Neural progenitor cell (in vitro differentiated cells): ENCODE measurements around the gene TECR. TPM values are rescaled to one million over a fixed set of nuclear protein-coding genes. Genes with fewer than 3 reads are reported as not detected.

Source experiments
- DNase-seq: peaks from one replicate; pipeline ENCODE4 v3.0.0-alpha.2; 2016; ENCODE audit warnings: low spot score
- H2AFZ ChIP-seq: fragments of 200-600 bp; sonication (generic); replicated peaks from 2 replicates; pipeline ENCODE4 v1.6.1; 2016; ENCODE audit warnings: antibody characterized with exemption
- H3F3A ChIP-seq: fragments of 200-600 bp; sonication (generic); 2 replicates; pipeline ENCODE4 v1.6.1; 2016; ENCODE audit warnings: antibody characterized with exemption, low read depth
- H3K27ac ChIP-seq: fragments of 200-600 bp; sonication (generic); 2 replicates; pipeline ENCODE4 v1.5.1; 2016; ENCODE audit warnings: mild to moderate bottlenecking
- H3K27me3 ChIP-seq: fragments of 200-600 bp; sonication (generic); 2 replicates; pipeline ENCODE4 v1.6.1; 2016; ENCODE audit warnings: mild to moderate bottlenecking, moderate library complexity
- H3K36me3 ChIP-seq: fragments of 200-600 bp; sonication (generic); 2 replicates; pipeline ENCODE4 v1.5.1; 2016
- H3K4me1 ChIP-seq: fragments of 200-600 bp; sonication (generic); 2 replicates; pipeline ENCODE4 v1.6.1; 2016; ENCODE audit warnings: mixed run types
- H3K4me2 ChIP-seq: fragments of 200-600 bp; sonication (generic); 2 replicates; pipeline ENCODE4 v1.6.1; 2016
- H3K4me3 ChIP-seq: fragments of 200-600 bp; sonication (generic); 2 replicates; pipeline ENCODE4 v1.5.1; 2016
- H3K79me2 ChIP-seq: fragments of 200-600 bp; sonication (generic); 2 replicates; pipeline ENCODE4 v1.6.1; 2016; ENCODE audit warnings: low read depth
- H3K9ac ChIP-seq: fragments of 200-600 bp; sonication (generic); 2 replicates; pipeline ENCODE4 v1.6.1; 2016
- H3K9me3 ChIP-seq: fragments of 200-600 bp; sonication (generic); 2 replicates; pipeline ENCODE4 v1.5.1; 2016; ENCODE audit warnings: low read depth
- H4K20me1 ChIP-seq: fragments of 200-600 bp; sonication (generic); 2 replicates; pipeline ENCODE4 v1.6.1; 2016; ENCODE audit warnings: low read depth
- H3K27ac Mint-ChIP-seq: 3 replicates; pipeline ENCODE4 v1.8.0; 2021; ENCODE audit warnings: mixed read lengths
- H3K27me3 Mint-ChIP-seq: 2 replicates; pipeline ENCODE4 v1.8.0; 2022; ENCODE audit warnings: low read depth, mild to moderate bottlenecking, inconsistent platforms, moderate library complexity, mixed read lengths; ENCODE audit not compliant: insufficient read depth
- H3K36me3 Mint-ChIP-seq: 3 replicates; pipeline ENCODE4 v1.8.0; 2021; ENCODE audit warnings: mixed read lengths
- H3K4me1 Mint-ChIP-seq: 3 replicates; pipeline ENCODE4 v1.8.0; 2021; ENCODE audit warnings: mixed read lengths
- H3K4me3 Mint-ChIP-seq: 3 replicates; pipeline ENCODE4 v1.8.0; 2021; ENCODE audit warnings: mild to moderate bottlenecking, moderate library complexity, mixed read lengths
- H3K9me3 Mint-ChIP-seq: 3 replicates; pipeline ENCODE4 v1.8.0; 2020; ENCODE audit warnings: mixed read lengths
- EZH2 ChIP-seq: fragments of 200-600 bp; sonication (generic); IDR thresholded peaks from 2 replicates; pipeline ENCODE4 v1.6.1; 2017; ENCODE audit warnings: antibody characterized with exemption, mild to moderate bottlenecking, moderate library complexity
- EZH2phosphoT487 ChIP-seq: fragments of 200-600 bp; sonication (generic); IDR thresholded peaks from 2 replicates; pipeline ENCODE4 v1.6.1; 2017; ENCODE audit warnings: antibody characterized with exemption
- total RNA-seq: library from RNA; depleted of rRNA; stranded (reverse); fragments of >200 nt; gene quantifications from 2 replicates; pipeline ENCODE4 v1.2.3, GENCODE V29; 2015; ENCODE audit warnings: low replicate concordance
- TF ChIP-seq, protein P1 (sequence below): fragments of 200-600 bp; sonication (generic); IDR thresholded peaks from 2 replicates; pipeline ENCODE4 v1.5.1; 2017; ENCODE audit warnings: antibody characterized with exemption, mild to moderate bottlenecking

TECR gene
- total RNA-seq, 1 donor from 2014 or later = 41.9 TPM

DNA sequence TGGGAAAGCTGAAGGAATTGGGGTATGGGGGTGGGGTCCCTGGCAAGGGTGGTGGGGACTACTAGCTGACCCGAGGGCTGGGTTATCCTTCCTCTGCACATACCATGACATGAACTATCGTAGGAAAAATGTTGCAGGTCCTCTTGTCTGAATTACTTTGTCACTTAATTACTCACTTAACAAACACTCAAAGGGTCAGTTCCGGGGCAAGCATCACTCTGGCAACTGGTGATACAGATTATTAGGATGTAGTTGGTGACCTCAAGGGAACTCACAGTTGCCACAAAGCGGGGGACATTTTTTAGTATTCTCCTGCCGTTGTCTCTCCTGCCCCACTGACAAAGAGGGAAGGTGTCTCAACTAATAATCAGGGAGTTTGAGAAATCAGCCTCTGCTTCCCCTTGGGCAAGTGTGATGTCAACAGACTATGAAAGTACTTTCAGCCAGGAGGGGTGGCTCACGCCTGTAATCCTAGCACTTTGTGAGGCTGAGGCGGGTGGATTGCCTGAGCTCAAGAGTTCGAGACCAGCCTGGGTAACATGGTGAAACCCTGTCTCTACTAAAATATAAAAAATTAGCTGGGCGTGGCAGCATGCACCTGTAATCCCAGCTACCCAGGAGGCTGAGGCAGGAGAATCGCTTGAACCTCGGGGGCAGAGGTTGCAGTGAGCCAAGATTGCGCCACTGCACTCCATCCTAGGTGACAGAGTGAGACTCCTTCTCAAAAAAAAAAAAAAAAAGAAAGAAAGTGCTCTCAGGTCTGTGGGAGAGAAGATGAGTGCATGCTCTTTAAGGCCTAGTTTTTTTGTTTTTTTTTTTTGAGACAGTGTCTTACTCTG, 21.5 kb upstream of the TECR start:
- H3K4me3 ChIP-seq = no peak overlapping the region
- Mint-ChIP-seq H3K4me1 (peaks cover 25% of the 10 kb centered on the region), H3K27ac (no peak overlapping the region), H3K36me3 (no peaks in the 10 kb centered on the region), H3K27me3 (peaks cover 9% of the 10 kb centered on the region), H3K4me3 (no peak overlapping the region), H3K9me3 (no peaks in the 10 kb centered on the region)
- no peaks in the 10 kb centered on the region for H3K36me3 ChIP-seq
- no peak for DNase-seq
- H3K27ac ChIP-seq = no peak overlapping the region
- no peaks in the 10 kb centered on the region for H3K27me3 ChIP-seq
- no peak for TF ChIP-seq EZH2
- no peak overlapping the region for H3K4me2 ChIP-seq
- H3F3A ChIP-seq = peaks cover 8% of the 10 kb centered on the region
- no peaks in the 10 kb centered on the region for H4K20me1 ChIP-seq
- H2AFZ ChIP-seq = no peak overlapping the region
- no peaks in the 10 kb centered on the region for H3K79me2 ChIP-seq
- no peaks in the 10 kb centered on the region for H3K9me3 ChIP-seq
- no peaks in the 10 kb centered on the region for H3K4me1 ChIP-seq
- no peak overlapping the region for H3K9ac ChIP-seq

DNA sequence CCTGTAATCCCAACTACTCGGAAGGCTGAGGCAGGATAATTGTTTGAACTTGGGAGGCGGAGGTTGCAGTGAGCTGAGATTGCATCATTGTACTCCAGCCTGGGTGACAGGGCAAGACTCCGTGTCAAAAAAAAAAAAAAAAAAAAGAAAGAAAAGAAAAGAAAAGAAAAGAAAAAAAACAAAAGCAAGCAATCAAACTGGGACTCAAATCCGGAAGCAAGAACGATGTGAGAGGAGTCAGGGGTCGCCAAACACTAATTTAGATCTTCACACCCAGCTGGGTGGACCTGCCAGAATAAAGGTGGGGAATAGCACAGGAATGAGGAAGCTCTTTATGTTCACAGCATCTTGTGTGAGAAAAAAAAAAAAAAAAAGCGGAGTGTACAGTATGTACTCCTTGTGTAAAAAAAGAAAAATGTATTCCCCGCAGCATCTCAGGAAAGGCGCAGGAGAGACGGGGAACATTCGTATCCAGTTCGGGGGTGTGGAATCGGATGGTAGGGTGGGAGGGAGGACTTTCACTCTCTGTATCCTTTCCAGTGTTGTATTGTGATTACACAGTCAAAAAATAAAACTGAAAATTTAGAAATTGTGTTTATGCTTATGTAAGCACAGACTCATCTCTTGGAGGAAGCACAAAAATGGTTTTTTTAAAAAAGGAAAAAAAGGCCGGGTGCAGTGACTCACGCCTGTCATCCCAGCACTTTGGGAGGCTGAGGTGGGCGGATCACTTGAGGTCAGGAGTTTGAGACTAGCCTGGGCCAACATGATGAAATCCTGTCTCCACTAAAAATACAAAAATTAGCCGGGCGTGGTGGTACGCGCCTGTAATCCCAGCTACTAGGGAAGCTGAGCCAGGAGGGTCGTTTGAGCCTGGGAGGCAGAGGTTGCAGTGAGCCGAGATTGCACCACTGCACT, 18.8 kb upstream of the TECR start:
- TF ChIP-seq EZH2 (no peak), EZH2phosphoT487 (no peak)
- TF ChIP-seq, protein P1, sequence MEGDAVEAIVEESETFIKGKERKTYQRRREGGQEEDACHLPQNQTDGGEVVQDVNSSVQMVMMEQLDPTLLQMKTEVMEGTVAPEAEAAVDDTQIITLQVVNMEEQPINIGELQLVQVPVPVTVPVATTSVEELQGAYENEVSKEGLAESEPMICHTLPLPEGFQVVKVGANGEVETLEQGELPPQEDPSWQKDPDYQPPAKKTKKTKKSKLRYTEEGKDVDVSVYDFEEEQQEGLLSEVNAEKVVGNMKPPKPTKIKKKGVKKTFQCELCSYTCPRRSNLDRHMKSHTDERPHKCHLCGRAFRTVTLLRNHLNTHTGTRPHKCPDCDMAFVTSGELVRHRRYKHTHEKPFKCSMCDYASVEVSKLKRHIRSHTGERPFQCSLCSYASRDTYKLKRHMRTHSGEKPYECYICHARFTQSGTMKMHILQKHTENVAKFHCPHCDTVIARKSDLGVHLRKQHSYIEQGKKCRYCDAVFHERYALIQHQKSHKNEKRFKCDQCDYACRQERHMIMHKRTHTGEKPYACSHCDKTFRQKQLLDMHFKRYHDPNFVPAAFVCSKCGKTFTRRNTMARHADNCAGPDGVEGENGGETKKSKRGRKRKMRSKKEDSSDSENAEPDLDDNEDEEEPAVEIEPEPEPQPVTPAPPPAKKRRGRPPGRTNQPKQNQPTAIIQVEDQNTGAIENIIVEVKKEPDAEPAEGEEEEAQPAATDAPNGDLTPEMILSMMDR = no peak
- H3K9me3 ChIP-seq = no peaks in the 10 kb centered on the region
- no peak overlapping the region for H3K9ac ChIP-seq
- H3F3A ChIP-seq = peaks cover 26% of the 10 kb centered on the region
- no peak overlapping the region for H2AFZ ChIP-seq
- H3K36me3 Mint-ChIP-seq = peaks cover 14% of the 10 kb centered on the region
- no peaks in the 10 kb centered on the region for H3K36me3 ChIP-seq
- no peak overlapping the region for H3K4me2 ChIP-seq
- H3K79me2 ChIP-seq = peaks cover 10% of the 10 kb centered on the region
- H3K4me3 ChIP-seq = no peak overlapping the region
- H3K4me1 ChIP-seq = no peaks in the 10 kb centered on the region
- DNase-seq = no peak
- no peak overlapping the region for H3K27ac ChIP-seq
- no peak overlapping the region for H3K27ac Mint-ChIP-seq
- no peaks in the 10 kb centered on the region for H3K27me3 ChIP-seq
- peaks cover 32% of the 10 kb centered on the region for H3K4me1 Mint-ChIP-seq
- H3K27me3 Mint-ChIP-seq = peaks cover 8% of the 10 kb centered on the region
- no peaks in the 10 kb centered on the region for H3K9me3 Mint-ChIP-seq
- H4K20me1 ChIP-seq = peaks cover 14% of the 10 kb centered on the region
- peak overlapping the region; percentile 15 for H3K4me3 Mint-ChIP-seq

GRCh38 chr19:14511229-14511593, 18.2 kb upstream of the TECR start:
- no peak for DNase-seq
- Histone ChIP-seq H3K27me3 (no peaks in the 10 kb centered on the region), H3K4me2 (no peak overlapping the region), H2AFZ (no peak overlapping the region), H3K27ac (no peak overlapping the region), H3F3A (peaks cover 25% of the 10 kb centered on the region), H3K9ac (no peak overlapping the region), H3K36me3 (no peaks in the 10 kb centered on the region), H3K9me3 (no peaks in the 10 kb centered on the region), H3K79me2 (peaks cover 16% of the 10 kb centered on the region), H3K4me3 (no peak overlapping the region), H4K20me1 (peaks cover 21% of the 10 kb centered on the region), H3K4me1 (peaks cover 3% of the 10 kb centered on the region)
- Mint-ChIP-seq H3K36me3 (peaks cover 20% of the 10 kb centered on the region), H3K9me3 (no peaks in the 10 kb centered on the region), H3K27ac (no peak overlapping the region), H3K4me3 (no peak overlapping the region), H3K27me3 (peaks cover 6% of the 10 kb centered on the region), H3K4me1 (peaks cover 34% of the 10 kb centered on the region)
- TF ChIP-seq, protein P1 = no peak
- no peak for TF ChIP-seq EZH2phosphoT487
- no peak for TF ChIP-seq EZH2
